ENCODE results near the gene LMNA.
A peak's percentile ranks its signal among the peaks of the same experiment; 100 is the strongest.

Gene LMNA

GRCh38 chr1:156075162-156075561 is 39.3 kb upstream of the LMNA start:
- Histone ChIP-seq H3K9me3 (ENCODE audit: control insufficient read depth in 1 of 2, low read length in 2 of 2) (no peaks in the 10 kb centered on the region), H3K36me3 (ENCODE audit: control insufficient read depth in 1 of 2, insufficient read depth in 2 of 2, low read length in 2 of 2) (no peaks in the 10 kb centered on the region), H3K4me1 (ENCODE audit: control insufficient read depth in 1 of 2, insufficient read depth in 2 of 2, low read length in 2 of 2) (no peaks in the 10 kb centered on the region), H3K27ac (ENCODE audit: low read length) (no peak overlapping the region), H3K27me3 (ENCODE audit: low read depth, low read length) (no peaks in the 10 kb centered on the region), H3K4me3 (ENCODE audit: low read depth in 1 of 2, low read length in 2 of 2) (no peak overlapping the region)

DNA sequence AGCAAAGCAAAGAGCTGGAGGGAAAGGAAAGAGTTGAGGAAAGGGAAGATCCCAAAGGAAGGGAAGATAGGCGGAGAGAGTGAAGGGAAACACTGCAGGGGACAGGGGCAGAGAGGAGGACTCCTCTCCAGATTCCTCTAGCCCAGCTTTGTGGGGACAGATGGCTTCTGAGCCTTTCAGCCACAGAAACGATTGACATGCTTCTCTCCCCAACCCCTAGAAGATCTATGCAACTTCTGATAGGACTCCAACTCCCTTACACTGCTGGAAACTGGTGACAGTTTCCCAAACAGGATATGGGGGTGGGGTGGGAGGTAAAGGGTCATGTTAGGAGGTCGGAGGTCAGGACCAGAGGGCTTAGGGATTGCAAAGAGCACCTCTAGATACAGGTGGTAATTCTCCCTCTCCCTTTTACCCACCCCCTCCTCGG is 38.7 kb upstream of the LMNA start:
- peak overlapping the region; percentile 44 to 56 for H3K4me3 ChIP-seq (ENCODE audit: low read depth in 1 of 2, low read length in 2 of 2)
- H3K27ac ChIP-seq (ENCODE audit: low read length), result no peak overlapping the region
- no peaks in the 10 kb centered on the region for H3K4me1 ChIP-seq (ENCODE audit: control insufficient read depth in 1 of 2, insufficient read depth in 2 of 2, low read length in 2 of 2)
- H3K36me3 ChIP-seq (ENCODE audit: control insufficient read depth in 1 of 2, insufficient read depth in 2 of 2, low read length in 2 of 2), result no peaks in the 10 kb centered on the region
- H3K27me3 ChIP-seq (ENCODE audit: low read depth, low read length), result no peaks in the 10 kb centered on the region
- no peaks in the 10 kb centered on the region for H3K9me3 ChIP-seq (ENCODE audit: control insufficient read depth in 1 of 2, low read length in 2 of 2)

GRCh38 chr1:156076609-156077429 is 37.7 kb upstream of the LMNA start:
- Histone ChIP-seq H3K36me3 (ENCODE audit: control insufficient read depth in 1 of 2, insufficient read depth in 2 of 2, low read length in 2 of 2) (no peaks in the 10 kb centered on the region), H3K27me3 (ENCODE audit: low read depth, low read length) (peaks cover 4% of the 10 kb centered on the region), H3K27ac (ENCODE audit: low read length) (no peak overlapping the region), H3K4me3 (ENCODE audit: low read depth in 1 of 2, low read length in 2 of 2) (peak overlapping the region; percentile 44 to 56), H3K4me1 (ENCODE audit: control insufficient read depth in 1 of 2, insufficient read depth in 2 of 2, low read length in 2 of 2) (peaks cover 0 to 5% of the 10 kb centered on the region in 2 donors), H3K9me3 (ENCODE audit: control insufficient read depth in 1 of 2, low read length in 2 of 2) (no peaks in the 10 kb centered on the region)

DNA sequence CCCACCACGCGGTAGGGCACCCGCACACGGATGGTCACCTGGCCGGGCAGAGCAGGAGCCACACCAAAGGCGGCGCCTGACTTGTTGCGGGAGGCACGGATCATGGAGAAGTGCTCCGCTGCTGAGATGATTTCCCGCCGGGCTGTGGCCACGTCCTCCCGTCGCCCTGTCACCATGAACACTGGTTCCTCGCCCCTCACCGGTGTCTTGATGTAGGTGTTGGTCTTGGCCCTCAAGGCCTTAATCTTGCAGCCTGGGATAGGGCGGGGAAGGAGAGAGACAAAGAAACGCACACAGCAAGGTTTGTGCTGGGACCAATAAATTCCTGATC is 37.1 kb upstream of the LMNA start:
- no peaks in the 10 kb centered on the region for H3K9me3 ChIP-seq (ENCODE audit: control insufficient read depth in 1 of 2, low read length in 2 of 2)
- no peaks in the 10 kb centered on the region for H3K36me3 ChIP-seq (ENCODE audit: control insufficient read depth in 1 of 2, insufficient read depth in 2 of 2, low read length in 2 of 2)
- no peak overlapping the region for H3K27ac ChIP-seq (ENCODE audit: low read length)
- H3K4me1 ChIP-seq (ENCODE audit: control insufficient read depth in 1 of 2, insufficient read depth in 2 of 2, low read length in 2 of 2), result peaks cover 0 to 10% of the 10 kb centered on the region in 2 donors
- peak overlapping the region in 1 of 2 donors; percentile 56 for H3K4me3 ChIP-seq (ENCODE audit: low read depth in 1 of 2, low read length in 2 of 2)
- H3K27me3 ChIP-seq (ENCODE audit: low read depth, low read length), result peaks cover 4% of the 10 kb centered on the region

DNA sequence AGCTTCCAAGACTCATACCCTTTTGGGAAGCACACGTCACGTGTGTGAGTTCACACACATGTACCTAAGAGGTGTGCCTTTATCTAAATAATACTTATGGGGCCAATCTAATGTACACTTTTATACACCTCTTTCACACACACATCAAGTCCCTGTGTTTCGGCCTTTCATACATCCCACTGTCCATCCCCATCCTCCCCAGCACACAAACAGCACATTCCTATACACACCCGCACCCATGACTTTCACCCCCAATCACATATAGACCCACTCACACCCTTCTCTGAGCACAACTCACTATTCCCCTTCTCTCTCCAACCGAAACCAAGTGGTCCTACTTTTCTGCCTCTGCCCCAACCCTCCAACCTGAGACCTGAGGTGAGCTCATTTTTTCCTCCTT is 35.8 kb upstream of the LMNA start:
- no peak overlapping the region for H3K4me3 ChIP-seq (ENCODE audit: low read depth in 1 of 2, low read length in 2 of 2)
- no peaks in the 10 kb centered on the region for H3K9me3 ChIP-seq (ENCODE audit: control insufficient read depth in 1 of 2, low read length in 2 of 2)
- H3K4me1 ChIP-seq (ENCODE audit: control insufficient read depth in 1 of 2, insufficient read depth in 2 of 2, low read length in 2 of 2), result peaks cover 0 to 18% of the 10 kb centered on the region in 2 donors
- H3K27ac ChIP-seq (ENCODE audit: low read length), result no peak overlapping the region
- H3K36me3 ChIP-seq (ENCODE audit: control insufficient read depth in 1 of 2, insufficient read depth in 2 of 2, low read length in 2 of 2), result no peaks in the 10 kb centered on the region
- peaks cover 4% of the 10 kb centered on the region for H3K27me3 ChIP-seq (ENCODE audit: low read depth, low read length)

- Histone ChIP-seq H3K27me3 (ENCODE audit: low read depth, low read length) (peaks cover 4% of the 10 kb centered on the region), H3K36me3 (ENCODE audit: control insufficient read depth in 1 of 2, insufficient read depth in 2 of 2, low read length in 2 of 2) (no peaks in the 10 kb centered on the region), H3K4me1 (ENCODE audit: control insufficient read depth in 1 of 2, insufficient read depth in 2 of 2, low read length in 2 of 2) (peaks cover 0 to 23% of the 10 kb centered on the region in 2 donors), H3K9me3 (ENCODE audit: control insufficient read depth in 1 of 2, low read length in 2 of 2) (no peaks in the 10 kb centered on the region), H3K27ac (ENCODE audit: low read length) (no peak overlapping the region), H3K4me3 (ENCODE audit: low read depth in 1 of 2, low read length in 2 of 2) (no peak overlapping the region)
These were observed 34.7 kb upstream of the LMNA start for GRCh38 chr1:156079762-156080161.

DNA sequence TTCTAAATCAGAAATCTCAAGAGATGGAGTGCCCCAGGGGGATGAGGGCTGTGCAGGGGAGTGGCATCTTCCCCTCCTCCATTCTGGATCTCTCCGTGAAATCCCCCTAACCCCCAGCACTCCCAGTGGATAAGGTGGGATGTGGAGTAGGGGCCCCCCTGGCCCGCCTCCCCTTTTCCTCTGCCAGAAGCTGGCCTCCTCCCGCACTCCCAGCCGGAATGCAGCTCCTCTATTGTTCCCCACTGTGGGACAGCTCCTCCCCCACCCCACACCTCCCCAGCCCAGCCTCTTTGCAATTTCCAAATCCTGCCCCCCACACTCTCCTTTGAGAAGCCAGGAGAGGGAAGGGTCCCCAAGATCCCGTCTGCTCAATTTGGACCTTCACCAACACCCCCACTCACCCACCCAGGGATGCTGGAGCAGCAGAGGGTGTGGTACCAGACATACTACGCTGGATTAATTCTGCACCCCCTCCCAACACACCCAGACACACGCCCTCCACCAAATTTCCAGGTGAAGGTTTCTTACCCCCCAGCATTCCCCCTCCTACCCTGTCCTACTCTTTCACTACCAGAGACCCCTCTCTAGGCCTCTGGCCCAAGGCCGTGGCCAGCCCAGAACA is 34.2 kb upstream of the LMNA start:
- no peak overlapping the region for H3K4me3 ChIP-seq (ENCODE audit: low read depth in 1 of 2, low read length in 2 of 2)
- peaks cover 0 to 23% of the 10 kb centered on the region in 2 donors for H3K4me1 ChIP-seq (ENCODE audit: control insufficient read depth in 1 of 2, insufficient read depth in 2 of 2, low read length in 2 of 2)
- H3K9me3 ChIP-seq (ENCODE audit: control insufficient read depth in 1 of 2, low read length in 2 of 2), result no peaks in the 10 kb centered on the region
- no peak overlapping the region for H3K27ac ChIP-seq (ENCODE audit: low read length)
- no peaks in the 10 kb centered on the region for H3K36me3 ChIP-seq (ENCODE audit: control insufficient read depth in 1 of 2, insufficient read depth in 2 of 2, low read length in 2 of 2)
- peaks cover 4% of the 10 kb centered on the region for H3K27me3 ChIP-seq (ENCODE audit: low read depth, low read length)

DNA sequence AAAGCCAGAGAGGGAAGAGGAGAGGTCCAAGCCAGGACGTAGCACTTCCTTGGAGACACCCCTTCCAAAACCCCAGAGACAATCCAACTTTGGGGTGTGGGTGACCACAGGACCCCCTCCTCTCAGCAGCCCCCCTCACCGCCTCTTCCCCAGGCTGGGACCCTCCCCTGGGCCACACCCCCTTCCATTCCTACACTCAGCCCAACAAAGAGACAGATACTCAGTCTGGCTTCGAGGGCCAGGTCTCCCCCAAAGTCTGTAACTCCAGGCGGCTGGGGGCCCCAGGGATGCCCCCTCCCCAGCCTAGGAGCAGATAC is 33.7 kb upstream of the LMNA start:
- no peaks in the 10 kb centered on the region for H3K9me3 ChIP-seq (ENCODE audit: control insufficient read depth in 1 of 2, low read length in 2 of 2)
- no peak overlapping the region for H3K4me3 ChIP-seq (ENCODE audit: low read depth in 1 of 2, low read length in 2 of 2)
- no peaks in the 10 kb centered on the region for H3K36me3 ChIP-seq (ENCODE audit: control insufficient read depth in 1 of 2, insufficient read depth in 2 of 2, low read length in 2 of 2)
- peaks cover 4% of the 10 kb centered on the region for H3K27me3 ChIP-seq (ENCODE audit: low read depth, low read length)
- H3K27ac ChIP-seq (ENCODE audit: low read length), result no peak overlapping the region
- H3K4me1 ChIP-seq (ENCODE audit: control insufficient read depth in 1 of 2, insufficient read depth in 2 of 2, low read length in 2 of 2), result peaks cover 0 to 23% of the 10 kb centered on the region in 2 donors

DNA sequence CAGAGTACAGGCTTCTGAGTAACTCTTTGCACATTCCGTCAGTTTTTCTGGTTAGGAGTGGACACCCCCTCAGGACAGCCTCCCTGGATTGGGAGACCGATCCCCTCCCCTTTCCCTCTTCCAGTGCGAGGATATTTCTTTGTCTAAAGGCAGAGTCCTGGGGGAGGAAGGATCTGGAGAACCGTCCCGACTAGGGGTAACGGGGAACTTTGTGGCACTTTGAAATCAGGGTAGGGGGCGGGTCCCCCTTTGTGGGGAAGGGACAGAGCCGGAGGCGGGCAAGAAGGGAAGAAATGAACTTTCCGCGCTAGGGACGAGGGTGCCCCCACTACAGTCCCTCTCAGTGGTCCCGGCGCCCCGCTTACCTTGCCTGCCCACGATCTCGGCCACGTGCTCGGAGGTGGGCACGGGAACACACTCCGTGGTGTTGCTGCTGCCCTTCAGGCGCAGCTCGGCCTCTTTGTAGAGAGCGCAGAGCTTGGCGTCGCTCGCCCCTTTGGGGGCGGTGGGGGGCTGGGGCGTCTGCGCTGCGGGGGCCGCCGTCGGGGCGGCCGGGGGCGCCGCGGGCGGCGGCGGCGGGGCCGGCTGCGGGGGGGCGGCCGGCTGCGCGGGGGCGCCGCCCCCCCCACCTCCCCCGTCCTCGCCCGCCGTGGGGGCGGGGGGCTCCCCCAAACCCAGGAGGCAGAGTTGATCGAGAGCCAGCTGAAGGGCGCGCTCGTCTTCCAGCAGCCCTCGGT is 33.2 kb upstream of the LMNA start:
- H3K9me3 ChIP-seq (ENCODE audit: control insufficient read depth in 1 of 2, low read length in 2 of 2), result no peaks in the 10 kb centered on the region
- peak overlapping the region; percentile 73 to 87 for H3K4me3 ChIP-seq (ENCODE audit: low read depth in 1 of 2, low read length in 2 of 2)
- H3K27me3 ChIP-seq (ENCODE audit: low read depth, low read length), result peaks cover 4% of the 10 kb centered on the region
- no peaks in the 10 kb centered on the region for H3K36me3 ChIP-seq (ENCODE audit: control insufficient read depth in 1 of 2, insufficient read depth in 2 of 2, low read length in 2 of 2)
- H3K4me1 ChIP-seq (ENCODE audit: control insufficient read depth in 1 of 2, insufficient read depth in 2 of 2, low read length in 2 of 2), result peaks cover 0 to 27% of the 10 kb centered on the region in 2 donors
- H3K27ac ChIP-seq (ENCODE audit: low read length), result no peak overlapping the region

- Histone ChIP-seq H3K4me1 (ENCODE audit: control insufficient read depth in 1 of 2, insufficient read depth in 2 of 2, low read length in 2 of 2) (peaks cover 0 to 32% of the 10 kb centered on the region in 2 donors), H3K36me3 (ENCODE audit: control insufficient read depth in 1 of 2, insufficient read depth in 2 of 2, low read length in 2 of 2) (no peaks in the 10 kb centered on the region), H3K9me3 (ENCODE audit: control insufficient read depth in 1 of 2, low read length in 2 of 2) (no peaks in the 10 kb centered on the region), H3K27me3 (ENCODE audit: low read depth, low read length) (peaks cover 4% of the 10 kb centered on the region), H3K4me3 (ENCODE audit: low read depth in 1 of 2, low read length in 2 of 2) (peak overlapping the region; percentile 73 to 87), H3K27ac (ENCODE audit: low read length) (no peak overlapping the region)
These were observed 32.6 kb upstream of the LMNA start for GRCh38 chr1:156081917-156082308.

DNA sequence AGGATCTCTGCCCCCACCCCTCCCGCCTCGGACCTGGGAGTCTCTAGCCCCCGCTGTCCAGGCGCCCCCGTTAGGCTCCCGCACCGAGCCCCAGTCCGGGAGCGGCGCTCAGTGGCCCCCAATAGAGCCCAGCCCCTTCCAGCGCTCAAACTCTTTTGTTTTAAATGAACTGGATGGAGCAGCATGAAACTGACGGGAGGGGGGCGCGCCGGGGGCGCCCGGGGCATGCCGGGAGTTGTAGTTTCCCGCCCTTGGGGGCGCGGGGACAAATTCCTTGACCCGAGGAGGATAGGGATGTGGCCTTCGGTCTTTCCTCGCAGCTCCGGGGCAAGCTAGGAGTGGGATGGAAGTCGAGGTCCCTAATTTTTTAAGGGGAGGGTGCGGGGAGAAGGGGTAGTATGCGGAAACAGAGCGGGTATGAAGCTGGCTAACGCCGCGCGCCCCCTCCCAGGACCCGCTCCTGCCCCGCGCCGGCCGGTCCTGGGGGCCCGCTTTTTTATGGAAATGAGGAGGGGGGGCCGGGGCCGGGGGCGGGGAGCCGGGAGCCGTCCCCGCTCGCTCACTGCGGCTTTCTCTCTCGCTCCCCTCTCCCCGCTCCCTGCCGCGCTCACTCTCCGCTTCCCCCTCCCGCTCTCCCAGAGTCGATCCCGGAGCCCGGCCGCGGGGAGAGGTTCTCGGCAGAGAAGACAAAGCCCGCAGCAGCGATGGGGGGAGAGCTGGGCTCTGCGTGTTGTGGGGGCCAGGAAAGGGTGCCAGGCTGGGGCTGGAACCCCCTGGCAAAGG is 32.0 kb upstream of the LMNA start, which contains the start of gene MEX3A:
MEX3A (minus strand) TSS at position 157 of the 783 bp plus-strand sequence. CDS start 467 bp downstream, outside the sequence.
- peaks cover 4% of the 10 kb centered on the region for H3K27me3 ChIP-seq (ENCODE audit: low read depth, low read length)
- no peaks in the 10 kb centered on the region for H3K36me3 ChIP-seq (ENCODE audit: control insufficient read depth in 1 of 2, insufficient read depth in 2 of 2, low read length in 2 of 2)
- peaks cover 0 to 34% of the 10 kb centered on the region in 2 donors for H3K4me1 ChIP-seq (ENCODE audit: control insufficient read depth in 1 of 2, insufficient read depth in 2 of 2, low read length in 2 of 2)
- H3K27ac ChIP-seq (ENCODE audit: low read length), result no peak within 1 kb of the TSS
- H3K4me3 ChIP-seq (ENCODE audit: low read depth in 1 of 2, low read length in 2 of 2), result peak within 1 kb of the TSS; percentile 73 to 87
- no peaks in the 10 kb centered on the region for H3K9me3 ChIP-seq (ENCODE audit: control insufficient read depth in 1 of 2, low read length in 2 of 2)
